ENCODE data around the gene ISOC2.

Gene ISOC2

DNA sequence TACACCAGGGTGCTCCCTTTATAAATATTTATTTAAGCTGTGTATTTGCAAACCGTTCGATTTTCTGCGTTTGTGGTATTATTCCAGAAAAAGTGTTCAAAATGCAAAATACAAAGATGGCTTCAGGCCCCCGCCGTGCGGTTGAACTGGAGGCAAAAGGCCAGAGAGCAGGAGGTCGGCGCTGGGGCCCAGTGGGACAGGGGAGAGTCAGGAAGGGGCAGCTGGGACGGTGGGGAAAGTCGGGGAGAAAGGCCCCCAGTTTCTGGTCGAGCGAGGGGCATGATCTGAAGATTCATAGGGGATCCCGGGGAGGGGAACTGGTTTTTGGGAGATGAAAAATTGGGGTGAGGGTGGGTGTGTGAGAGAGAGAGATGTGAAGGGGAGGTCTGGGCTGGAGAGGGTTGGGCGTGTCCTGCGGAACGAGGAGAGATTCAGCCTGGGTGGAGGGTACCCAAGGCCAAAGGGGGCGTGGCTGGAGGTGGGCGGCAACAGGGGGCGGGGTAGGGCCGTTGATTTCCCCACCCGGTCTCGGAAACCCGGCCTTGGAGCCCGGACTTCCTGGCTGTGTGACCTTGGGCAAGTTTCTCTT lies 678 bp downstream of the ISOC2 start:
- Histone ChIP-seq H3K27me3 (ENCODE audit: low read length) (no peaks in the 10 kb centered on the region), H3F3A (ENCODE audit: insufficient read depth) (peaks cover 9% of the 10 kb centered on the region; the same call in 1 of the 2 replicates), H3K36me3 (ENCODE audit: low read length) (no peaks in the 10 kb centered on the region), H2AFZ (ENCODE audit: low read depth, low read length, severe bottlenecking) (peak overlapping the region; percentile 63), H3K9me2 (replicated peaks; ENCODE audit: insufficient read depth, low read length) (no peaks in the 10 kb centered on the region), H3K79me2 (ENCODE audit: insufficient read depth, low read length) (peaks cover 9% of the 10 kb centered on the region; the same call in 1 of the 2 replicates), H3K4me3 (ENCODE audit: insufficient read depth, low read length, poor library complexity, severe bottlenecking) (peak overlapping the region; percentile 93), H3K9me3 (ENCODE audit: insufficient read depth, low read length) (no peaks in the 10 kb centered on the region), H3K27ac (ENCODE audit: low read depth, low read length) (peak overlapping the region; percentile 80), H3K9ac (ENCODE audit: low read length) (peak overlapping the region; percentile 89), H4K20me1 (ENCODE audit: low read depth, low read length) (no peaks in the 10 kb centered on the region), H3K4me2 (ENCODE audit: low read depth, low read length, poor library complexity, severe bottlenecking) (peak overlapping the region; percentile 87)
- no peak for TF ChIP-seq EZH2phosphoT487 (conservative IDR thresholded peaks at IDR 0.05; ENCODE audit: low read length)
- TF ChIP-seq, protein P1, sequence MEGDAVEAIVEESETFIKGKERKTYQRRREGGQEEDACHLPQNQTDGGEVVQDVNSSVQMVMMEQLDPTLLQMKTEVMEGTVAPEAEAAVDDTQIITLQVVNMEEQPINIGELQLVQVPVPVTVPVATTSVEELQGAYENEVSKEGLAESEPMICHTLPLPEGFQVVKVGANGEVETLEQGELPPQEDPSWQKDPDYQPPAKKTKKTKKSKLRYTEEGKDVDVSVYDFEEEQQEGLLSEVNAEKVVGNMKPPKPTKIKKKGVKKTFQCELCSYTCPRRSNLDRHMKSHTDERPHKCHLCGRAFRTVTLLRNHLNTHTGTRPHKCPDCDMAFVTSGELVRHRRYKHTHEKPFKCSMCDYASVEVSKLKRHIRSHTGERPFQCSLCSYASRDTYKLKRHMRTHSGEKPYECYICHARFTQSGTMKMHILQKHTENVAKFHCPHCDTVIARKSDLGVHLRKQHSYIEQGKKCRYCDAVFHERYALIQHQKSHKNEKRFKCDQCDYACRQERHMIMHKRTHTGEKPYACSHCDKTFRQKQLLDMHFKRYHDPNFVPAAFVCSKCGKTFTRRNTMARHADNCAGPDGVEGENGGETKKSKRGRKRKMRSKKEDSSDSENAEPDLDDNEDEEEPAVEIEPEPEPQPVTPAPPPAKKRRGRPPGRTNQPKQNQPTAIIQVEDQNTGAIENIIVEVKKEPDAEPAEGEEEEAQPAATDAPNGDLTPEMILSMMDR (IDR thresholded peaks at IDR 0.05; ENCODE audit: insufficient read depth, low read length, poor library complexity, severe bottlenecking), result no peak

DNA sequence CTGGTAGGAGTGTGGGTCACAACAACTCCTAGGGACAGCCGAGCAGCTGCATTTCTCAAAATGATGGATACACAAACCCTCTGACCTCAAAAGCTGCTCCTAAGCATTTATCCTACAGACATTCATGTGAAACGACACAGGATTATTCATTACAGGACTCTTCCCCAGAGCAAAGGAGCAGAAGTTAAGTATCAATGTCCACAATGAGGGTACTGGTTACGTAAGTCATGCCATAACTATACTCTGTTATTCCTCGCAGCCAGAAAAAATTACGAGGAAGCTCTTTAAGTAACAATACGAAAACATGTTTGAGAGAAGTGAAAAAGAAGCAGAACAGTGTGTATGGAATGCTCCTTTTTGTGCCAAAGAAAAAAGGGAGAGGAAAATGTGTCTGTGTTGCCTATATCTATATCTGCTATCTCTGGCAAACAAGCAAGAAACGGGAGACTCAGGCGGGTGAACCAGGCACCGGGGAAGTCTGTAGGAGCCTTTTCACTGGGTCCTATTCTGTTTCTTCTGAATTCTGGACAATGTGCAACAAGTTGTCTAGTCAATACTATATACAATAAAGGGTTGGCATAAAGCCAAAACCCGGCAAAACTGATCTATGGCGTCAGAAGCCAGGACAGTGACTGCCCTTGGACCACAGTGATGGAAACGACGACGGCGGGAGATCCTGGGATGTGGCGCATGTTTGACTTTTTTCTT lies 1.3 kb downstream of the ISOC2 start:
- H2AFZ ChIP-seq (ENCODE audit: low read depth, low read length, severe bottlenecking), result no peak overlapping the region

DNA sequence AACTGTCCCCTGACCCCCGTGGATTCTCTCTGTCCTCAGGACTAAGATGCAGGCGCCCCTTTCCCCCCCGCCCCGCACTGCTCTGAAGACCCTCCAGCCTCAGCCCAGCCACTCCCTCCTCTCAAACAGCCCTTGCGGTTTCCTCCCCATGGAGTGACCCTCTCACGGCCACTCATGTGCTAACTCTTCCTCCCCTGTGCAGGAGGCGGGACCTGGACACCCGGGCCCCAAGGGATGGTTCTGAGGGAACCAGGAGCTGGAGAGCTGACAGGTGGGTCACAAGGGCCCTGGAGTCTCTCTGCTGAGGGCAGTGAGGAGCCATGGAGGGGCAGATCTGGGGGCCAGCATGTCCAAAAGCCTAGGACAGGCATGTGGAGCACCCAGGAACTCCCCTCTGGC lies 1.9 kb downstream of the ISOC2 start:
- TF ChIP-seq, protein P1 (IDR thresholded peaks at IDR 0.05; ENCODE audit: insufficient read depth, low read length, poor library complexity, severe bottlenecking), result no peak
- no peak for TF ChIP-seq EZH2phosphoT487 (conservative IDR thresholded peaks at IDR 0.05; ENCODE audit: low read length)
- no peak overlapping the region for H2AFZ ChIP-seq (ENCODE audit: low read depth, low read length, severe bottlenecking)
- no peak overlapping the region for H3K9ac ChIP-seq (ENCODE audit: low read length)
- H3K36me3 ChIP-seq (ENCODE audit: low read length), result no peaks in the 10 kb centered on the region
- H3K79me2 ChIP-seq (ENCODE audit: insufficient read depth, low read length), result peaks cover 9% of the 10 kb centered on the region; the same call in 1 of the 2 replicates
- no peaks in the 10 kb centered on the region for H3K9me3 ChIP-seq (ENCODE audit: insufficient read depth, low read length)
- peaks cover 9% of the 10 kb centered on the region; the same call in 1 of the 2 replicates for H3F3A ChIP-seq (ENCODE audit: insufficient read depth)
- no peak overlapping the region for H3K27ac ChIP-seq (ENCODE audit: low read depth, low read length)
- H3K4me2 ChIP-seq (ENCODE audit: low read depth, low read length, poor library complexity, severe bottlenecking), result peak overlapping the region; percentile 8
- H3K4me3 ChIP-seq (ENCODE audit: insufficient read depth, low read length, poor library complexity, severe bottlenecking), result no peak overlapping the region
- no peaks in the 10 kb centered on the region for H3K27me3 ChIP-seq (ENCODE audit: low read length)
- H4K20me1 ChIP-seq (ENCODE audit: low read depth, low read length), result no peaks in the 10 kb centered on the region
- no peaks in the 10 kb centered on the region for H3K9me2 ChIP-seq (replicated peaks; ENCODE audit: insufficient read depth, low read length)

More for the DNA sequence above, 1.3 kb downstream of the ISOC2 start:
- Histone ChIP-seq H3K27ac (ENCODE audit: low read depth, low read length) (no peak overlapping the region), H3K4me3 (ENCODE audit: insufficient read depth, low read length, poor library complexity, severe bottlenecking) (no peak overlapping the region), H3K4me2 (ENCODE audit: low read depth, low read length, poor library complexity, severe bottlenecking) (peak overlapping the region; percentile 87), H3K9ac (ENCODE audit: low read length) (no peak overlapping the region), H3K9me3 (ENCODE audit: insufficient read depth, low read length) (no peaks in the 10 kb centered on the region), H3K27me3 (ENCODE audit: low read length) (no peaks in the 10 kb centered on the region), H3K9me2 (replicated peaks; ENCODE audit: insufficient read depth, low read length) (no peaks in the 10 kb centered on the region), H3F3A (ENCODE audit: insufficient read depth) (peaks cover 9% of the 10 kb centered on the region; the same call in 1 of the 2 replicates), H3K36me3 (ENCODE audit: low read length) (no peaks in the 10 kb centered on the region), H3K79me2 (ENCODE audit: insufficient read depth, low read length) (peaks cover 9% of the 10 kb centered on the region; the same call in 1 of the 2 replicates), H4K20me1 (ENCODE audit: low read depth, low read length) (no peaks in the 10 kb centered on the region)
- TF ChIP-seq EZH2phosphoT487 (conservative IDR thresholded peaks at IDR 0.05; ENCODE audit: low read length), result no peak
- TF ChIP-seq, protein P1 (IDR thresholded peaks at IDR 0.05; ENCODE audit: insufficient read depth, low read length, poor library complexity, severe bottlenecking), result no peak

Data from SU-DHL-6 (cell line).